ENCODE results near the gene LHFPL2.

The LHFPL2 gene

DNA sequence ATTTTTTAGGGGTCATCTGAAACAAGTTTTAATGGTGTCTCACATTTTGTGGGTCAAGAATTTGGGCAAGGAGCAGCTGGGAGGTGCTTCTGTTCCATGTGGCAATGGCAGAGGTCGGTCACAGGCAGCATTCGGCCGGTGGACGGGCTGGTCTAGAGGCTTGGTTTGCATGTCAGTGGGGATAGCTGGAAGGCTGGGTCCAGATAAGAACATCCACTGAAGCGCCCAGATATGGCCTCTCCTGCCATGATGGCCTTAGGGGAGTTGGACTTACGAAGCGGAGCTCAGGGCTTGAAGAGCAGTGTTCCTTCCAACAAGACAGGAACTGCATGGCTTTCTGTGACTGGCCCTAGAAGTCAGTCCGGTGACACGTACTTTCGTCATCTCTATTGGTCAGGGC is 30.3 kb downstream of the LHFPL2 start:
- no peak for DNase-seq (ENCODE audit: low read depth)

DNA sequence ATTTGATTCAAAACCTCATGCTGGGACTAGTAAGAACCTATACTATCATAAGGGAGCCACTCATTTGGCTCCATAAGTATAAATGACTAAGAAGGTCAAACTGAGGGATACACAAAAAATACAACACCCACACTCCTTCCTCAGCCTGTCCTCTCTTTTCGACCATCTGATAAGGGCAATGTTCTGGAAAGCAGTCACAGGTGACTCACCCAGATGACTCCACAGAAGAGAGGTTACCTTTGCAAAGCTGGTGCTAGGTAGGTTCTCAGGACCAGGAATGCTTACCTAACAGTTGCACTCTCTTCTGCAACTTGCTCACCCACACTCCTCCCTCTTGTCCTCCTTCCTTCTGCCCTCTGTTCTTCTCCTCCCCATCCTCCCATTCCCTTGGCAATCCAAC is 32.9 kb downstream of the LHFPL2 start:
- no peak for DNase-seq (ENCODE audit: low read depth)

DNA sequence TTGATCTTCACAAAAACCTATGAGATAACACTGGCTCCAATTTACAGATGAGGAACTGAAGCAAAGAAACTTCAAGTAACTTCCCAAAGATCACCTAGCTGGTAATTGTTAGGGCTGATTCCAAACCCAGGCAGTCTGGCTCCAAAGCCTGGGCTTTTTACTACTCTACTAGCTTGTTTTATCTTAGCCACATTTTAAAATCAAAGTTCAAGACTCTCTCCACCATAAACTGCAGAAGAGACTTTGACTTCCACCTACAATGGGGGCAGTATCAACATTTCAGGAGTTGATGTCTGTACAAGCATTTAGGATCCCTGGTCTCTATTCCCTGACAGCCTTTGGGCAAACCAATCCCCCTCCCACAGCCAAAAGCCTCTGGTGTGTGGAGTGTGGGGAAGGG is 33.8 kb downstream of the LHFPL2 start:
- no peak for DNase-seq (ENCODE audit: low read depth)

DNA sequence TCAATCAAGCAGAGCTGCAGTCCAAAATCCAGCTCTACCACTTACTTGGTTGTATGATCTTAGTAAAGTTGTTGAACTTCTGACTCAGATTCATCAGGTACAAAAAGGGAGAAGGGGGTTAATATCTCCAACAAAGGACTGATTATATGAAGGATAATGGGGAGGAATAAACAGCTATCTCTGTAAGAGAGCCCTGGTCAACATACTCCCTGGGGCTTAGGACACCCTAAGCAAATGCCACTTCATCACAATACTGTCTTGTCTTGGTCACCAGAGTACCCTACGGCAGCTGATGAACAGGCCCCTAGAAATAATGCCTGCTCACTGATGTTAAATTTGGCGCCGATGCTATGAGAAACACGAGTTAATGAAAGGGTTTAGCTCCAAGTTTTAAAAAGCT is 34.8 kb downstream of the LHFPL2 start:
- DNase-seq (ENCODE audit: low read depth): no peak

DNA sequence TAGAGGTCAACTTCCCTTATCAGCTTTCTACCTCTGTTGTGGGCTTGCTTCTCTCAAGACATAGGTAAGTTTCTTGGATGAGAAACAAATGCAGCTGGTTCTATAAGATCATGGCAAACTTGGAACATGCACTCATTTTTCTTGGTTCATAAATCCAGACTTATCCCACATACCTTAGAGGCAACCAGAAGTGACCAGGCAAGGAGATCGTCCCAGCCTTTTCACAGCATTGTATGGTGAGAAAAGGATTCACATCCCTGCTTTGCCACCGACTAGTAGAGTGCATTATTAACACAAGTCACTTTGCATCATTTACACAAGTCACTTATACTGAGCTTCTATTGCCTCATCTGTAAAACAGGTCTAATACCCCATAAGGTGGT is 35.4 kb downstream of the LHFPL2 start:
- DNase-seq (ENCODE audit: low read depth): no peak

DNA sequence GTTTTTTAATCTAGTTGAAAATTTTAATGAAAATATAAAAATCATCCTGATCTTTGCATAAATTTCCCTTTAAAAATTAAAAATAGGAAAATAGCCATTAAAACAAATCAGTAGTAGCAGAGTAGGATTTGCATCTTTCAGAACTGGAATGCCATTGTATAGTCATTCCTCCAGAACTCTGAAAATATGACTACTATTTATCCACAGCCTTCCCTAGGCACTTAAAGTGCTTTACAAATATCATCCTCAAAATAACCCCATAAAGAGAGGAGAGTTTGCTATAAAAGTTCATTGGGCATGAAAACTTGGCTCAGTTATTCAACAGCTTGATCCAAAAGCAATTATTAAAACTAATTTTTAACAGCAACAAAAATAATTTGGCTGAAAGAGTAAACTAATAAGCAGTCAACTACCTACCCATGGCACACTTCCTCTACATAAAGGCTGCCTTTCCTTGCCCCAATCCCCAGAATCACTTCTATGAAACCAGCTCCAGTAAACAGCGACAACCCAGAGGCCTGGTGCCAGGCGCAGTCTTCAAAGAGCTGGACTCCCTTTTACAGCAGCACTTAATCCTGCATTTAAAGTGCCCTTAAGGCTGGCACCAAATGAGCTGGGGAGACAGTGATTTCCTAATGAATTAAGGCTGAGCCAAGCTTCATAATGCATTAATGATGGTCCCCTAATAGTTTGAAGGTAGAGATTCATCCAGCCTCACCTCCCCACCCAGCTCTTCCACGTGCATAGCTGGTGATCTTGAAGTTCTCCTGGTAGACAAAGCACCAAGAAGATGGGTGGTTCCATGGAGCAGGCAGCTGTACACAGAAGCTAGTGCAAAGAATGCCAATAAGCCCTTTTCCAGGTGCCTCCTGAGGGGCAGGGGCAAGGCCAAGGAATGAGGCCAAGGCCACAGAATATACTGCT is 36.1 kb downstream of the LHFPL2 start:
- DNase-seq (ENCODE audit: low read depth): no peak

DNA sequence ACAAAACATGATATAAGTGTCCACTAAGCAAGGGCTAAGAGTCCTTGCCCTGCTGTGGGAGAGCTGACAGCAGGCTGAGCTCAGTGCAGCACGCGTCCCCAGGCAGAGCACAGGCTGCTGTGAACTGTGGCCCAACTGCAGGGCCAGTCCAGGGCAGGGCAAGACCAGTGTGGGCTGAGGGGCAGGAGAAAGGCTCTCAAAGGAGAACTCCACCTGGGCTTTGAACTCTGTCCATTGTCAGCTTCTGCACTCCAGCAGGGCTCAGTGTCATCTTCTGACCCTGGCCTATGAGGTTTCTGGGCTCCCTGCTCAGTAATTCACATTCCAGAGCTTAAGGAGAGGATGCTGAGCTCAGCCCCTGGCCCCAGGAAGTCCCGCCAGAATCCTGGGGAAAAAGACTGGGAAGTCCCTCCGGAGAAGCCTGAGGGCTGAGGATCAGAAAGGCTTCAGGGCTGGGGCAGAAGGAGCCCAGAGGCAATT is 37.4 kb downstream of the LHFPL2 start:
- DNase-seq (ENCODE audit: low read depth): no peak

DNA sequence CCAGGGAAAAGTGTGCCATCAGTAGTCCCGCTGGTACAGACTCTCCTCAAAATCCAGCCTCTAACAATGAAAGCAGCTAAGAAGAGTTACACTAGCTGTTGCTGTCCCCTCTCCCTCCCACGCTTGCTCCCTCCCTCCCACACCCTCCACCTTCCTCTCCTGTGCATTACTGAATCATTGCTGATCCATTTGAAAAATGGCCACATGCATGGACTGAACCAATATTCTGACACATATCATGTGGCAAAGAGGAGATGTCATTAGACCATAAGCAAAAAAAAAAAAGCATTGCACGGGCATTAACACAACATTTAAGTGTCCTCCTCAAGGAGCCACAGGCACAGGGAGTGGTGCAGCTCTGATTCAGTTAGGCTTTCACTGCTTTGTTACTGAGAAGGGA is 37.9 kb downstream of the LHFPL2 start:
- no peak for DNase-seq (ENCODE audit: low read depth)

DNA sequence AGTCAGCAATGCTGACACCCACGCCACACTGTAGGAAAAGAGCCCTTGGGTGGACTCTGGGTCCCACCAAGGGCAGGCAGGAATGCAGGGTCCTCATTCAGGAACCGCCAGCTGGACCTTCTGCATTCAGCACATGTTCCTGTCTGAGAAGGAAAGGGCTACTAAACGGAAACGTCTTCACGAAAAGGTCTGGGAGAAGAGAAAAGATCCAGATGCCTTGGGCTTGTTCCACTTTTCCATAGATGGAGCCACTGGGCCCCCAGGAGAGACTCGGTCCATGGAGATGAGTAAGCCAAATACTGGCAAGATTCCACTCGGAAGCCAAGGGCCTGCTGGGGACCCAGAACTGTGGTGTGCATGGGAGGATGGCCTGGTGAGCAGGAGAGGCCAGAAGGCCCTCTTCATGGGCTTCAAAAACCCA is 38.4 kb downstream of the LHFPL2 start:
- no peak for DNase-seq (ENCODE audit: low read depth)

DNA sequence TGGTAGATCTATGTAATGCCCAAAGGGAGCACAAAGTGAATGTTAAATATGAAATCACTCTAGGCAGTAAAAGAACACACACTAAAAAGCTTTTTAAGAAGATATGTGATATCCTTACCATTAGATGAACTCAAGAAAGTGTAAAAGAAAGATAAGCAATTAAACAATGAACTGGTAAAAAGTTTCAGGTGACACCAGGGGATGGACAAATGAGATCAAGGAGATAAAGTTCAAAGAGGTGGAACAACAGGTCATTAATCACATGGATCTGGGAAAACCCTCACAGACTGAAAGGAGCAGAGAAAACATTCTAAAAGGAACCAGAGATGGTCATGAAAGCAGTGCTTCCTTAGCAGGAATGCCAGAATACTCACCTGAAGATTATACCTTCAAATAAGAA is 40.7 kb downstream of the LHFPL2 start:
- DNase-seq (ENCODE audit: low read depth): no peak

DNA sequence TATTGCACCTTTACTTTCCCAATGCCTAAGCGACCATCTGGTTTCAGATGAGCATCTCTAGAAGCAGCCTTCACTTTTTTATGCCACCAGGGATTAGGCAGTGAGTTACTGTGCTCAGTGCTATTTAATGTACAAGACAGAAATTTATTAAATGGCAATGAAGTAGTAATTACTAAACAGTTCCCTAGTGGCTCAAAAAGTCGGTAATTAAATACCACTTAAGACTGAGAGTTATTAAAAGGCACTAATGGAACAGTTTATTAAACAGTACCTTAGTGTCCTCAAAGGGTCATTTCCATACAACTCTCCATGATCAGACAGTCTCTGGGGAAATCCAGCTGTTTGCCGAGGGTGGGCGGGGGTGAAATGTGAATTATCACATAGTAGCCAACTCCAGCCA is 42.3 kb downstream of the LHFPL2 start:
- no peak for DNase-seq (ENCODE audit: low read depth)

DNA sequence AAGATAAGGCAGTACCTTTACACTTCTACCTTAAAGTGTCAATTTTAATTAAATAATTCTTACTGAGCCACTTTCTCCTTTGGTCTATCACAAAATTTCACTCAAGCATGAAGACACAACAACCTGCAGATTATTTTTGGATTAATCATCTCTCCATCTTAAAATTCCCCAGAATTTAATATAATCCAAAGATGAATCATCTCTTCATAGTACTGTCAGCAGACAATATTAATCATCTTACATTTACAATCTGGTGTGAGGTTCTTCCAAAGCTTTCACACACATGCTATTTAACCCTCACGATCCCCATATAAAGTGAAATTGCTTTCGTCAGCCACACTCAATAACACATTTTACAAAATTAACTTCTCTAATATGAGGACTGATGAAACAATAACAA is 43.0 kb downstream of the LHFPL2 start:
- DNase-seq (ENCODE audit: low read depth): no peak

DNA sequence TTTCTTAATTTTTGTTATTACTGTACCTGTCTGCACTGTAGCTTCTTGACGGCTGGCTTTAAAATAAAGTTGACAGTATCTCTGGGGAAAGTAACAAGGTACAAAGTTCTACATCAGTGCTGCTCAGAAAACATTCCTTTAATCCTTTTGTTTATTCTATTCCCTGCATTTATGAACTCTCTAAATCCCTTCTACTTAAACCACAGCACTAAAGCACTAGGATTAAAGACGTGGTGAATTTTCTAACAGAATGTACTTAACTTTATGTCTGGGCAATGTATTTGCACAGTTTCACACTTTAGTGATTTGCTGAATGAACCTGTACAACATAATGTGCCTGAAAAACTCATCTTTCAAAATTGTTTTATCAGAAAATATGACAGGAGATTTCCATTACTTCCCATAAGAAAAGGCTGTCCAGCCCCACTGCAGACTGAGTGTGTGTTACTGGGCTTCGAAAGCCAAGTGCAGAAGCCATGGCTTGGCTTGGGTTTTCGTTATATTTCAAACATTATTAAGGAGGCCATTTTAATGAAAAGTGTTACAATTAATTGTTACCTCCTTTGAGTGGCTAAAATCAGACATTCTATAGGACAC is 43.8 kb downstream of the LHFPL2 start:
- no peak for DNase-seq (ENCODE audit: low read depth)

DNA sequence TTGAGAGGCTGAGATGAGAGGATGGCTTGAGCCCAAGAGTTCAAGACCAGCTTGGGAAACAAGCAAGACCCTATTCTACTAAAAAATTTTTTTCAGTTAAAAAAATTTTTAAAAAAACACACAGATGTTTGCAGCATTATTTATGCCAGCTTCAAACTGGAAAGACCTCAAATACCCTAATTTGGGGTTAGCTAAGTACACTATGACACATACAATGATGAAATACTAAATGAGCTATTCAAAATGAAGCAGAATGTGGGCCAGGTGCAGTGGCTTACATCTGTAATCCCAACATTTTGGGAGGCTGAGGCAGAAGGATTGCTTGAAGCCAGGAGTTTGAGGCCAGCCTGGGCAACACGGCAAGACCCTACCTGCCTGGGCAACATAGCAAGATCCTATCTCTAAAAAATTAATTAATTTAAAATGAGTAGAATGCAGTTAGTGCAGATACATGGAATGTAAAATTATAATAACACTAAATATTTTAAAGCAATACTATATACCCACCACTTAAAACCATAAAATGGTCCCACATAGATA is 44.9 kb downstream of the LHFPL2 start:
- DNase-seq (ENCODE audit: low read depth): no peak

DNA sequence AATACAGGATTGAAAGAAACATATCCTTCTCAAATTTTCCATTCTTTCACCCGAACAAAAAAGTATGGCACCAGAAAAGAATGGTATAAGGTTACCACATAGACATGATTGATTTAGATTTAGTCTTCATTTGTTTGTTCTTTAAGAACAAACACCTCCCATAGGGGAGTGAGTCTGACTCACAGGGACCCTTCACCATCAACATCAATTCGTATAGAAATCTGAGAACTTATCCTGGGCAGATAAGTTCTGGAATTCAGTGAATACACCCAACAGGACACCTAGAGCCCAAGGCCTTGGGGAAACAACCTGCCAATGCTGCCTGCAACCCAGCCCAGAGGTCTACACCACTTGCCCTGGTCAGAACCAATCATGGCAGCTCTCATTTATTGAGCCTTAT is 46.2 kb downstream of the LHFPL2 start:
- no peak for DNase-seq (ENCODE audit: low read depth)

DNA sequence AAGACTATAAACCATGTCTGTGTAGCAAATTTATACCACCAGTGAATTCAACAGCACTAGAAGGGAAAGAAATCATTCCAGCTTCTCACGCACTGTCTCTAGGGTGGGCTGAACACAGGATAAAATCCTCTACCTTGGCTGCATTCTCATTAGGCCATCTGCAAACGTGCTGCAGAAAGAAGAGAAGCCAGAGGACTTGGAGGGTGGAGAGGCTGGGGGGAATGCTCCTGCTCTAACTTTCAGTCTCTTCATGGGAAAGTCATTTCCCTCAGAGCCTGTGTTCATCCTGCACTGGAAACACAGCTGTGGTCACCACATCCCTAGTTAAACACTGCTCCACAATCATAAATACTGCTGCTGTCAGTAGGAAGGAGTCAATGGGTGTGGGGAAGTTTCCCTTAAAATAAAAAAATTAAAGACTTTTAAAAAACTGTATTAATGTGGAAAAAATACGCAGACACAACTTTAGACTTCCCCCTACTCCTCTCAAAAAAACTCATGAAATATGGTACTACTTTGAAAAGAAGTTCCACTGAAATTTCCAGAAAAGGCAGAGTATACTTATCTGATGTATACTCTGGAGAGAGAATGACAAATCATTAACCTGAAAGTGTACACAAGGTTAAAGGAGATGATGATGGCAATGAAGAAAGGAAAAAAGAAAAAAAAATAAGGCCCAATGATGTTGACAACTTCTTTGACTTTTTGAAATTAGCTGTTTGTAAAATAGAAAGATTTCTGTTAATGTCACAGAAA is 46.8 kb downstream of the LHFPL2 start:
- DNase-seq (ENCODE audit: low read depth): no peak

DNA sequence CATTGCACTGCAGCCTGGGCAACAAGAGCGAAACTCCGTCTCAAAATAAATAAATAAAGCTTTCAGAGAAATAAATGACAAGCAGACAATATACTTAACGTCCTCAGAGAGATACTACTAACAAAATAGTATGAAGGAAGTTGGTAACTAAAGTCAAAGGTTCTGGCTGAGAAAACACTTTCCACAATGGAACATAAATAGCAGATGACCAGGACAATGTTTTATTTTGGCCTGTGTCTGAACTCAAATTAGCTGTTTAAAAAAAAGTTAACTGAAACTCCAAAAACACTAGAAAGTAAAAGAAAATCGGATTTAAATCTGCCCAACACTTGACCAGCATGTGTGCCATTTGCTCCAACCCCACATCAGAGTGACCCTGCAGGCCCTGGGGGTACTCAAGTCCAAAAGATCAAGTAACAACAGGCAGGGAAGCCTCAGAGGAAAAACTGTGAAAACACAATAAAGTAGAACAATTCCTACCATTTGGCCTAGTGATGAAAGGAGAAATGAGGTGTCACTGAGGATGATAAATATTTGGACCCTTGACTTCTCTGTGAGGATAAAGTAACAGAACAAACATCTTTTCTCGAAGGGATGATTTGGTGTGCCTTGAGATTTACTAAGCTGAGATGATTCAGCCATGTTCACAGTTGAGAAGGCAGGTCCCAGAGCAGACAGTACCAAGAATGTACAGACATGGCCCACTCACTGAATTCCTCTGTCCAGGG is 47.7 kb downstream of the LHFPL2 start:
- no peak for DNase-seq (ENCODE audit: low read depth)

DNA sequence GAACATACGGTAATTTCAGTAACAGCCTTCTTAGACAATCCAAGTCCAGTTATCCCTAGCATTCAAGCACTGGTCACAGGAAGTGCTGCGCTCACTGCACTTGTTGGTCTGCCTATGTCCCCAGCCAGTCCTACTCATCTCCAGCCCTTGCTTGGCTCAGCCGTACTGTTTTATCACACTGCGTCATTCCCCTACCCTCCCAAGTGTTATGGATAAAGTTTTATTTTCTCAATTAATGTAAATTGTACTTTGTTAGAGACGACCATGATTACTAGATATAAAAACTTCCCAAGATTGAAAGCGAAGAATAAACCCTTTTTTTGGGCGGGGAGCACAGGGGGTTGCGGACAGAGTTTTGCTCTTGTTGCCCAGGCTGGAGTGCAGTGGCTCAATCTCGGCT is 49.6 kb downstream of the LHFPL2 start:
- DNase-seq (ENCODE audit: low read depth): no peak

DNA sequence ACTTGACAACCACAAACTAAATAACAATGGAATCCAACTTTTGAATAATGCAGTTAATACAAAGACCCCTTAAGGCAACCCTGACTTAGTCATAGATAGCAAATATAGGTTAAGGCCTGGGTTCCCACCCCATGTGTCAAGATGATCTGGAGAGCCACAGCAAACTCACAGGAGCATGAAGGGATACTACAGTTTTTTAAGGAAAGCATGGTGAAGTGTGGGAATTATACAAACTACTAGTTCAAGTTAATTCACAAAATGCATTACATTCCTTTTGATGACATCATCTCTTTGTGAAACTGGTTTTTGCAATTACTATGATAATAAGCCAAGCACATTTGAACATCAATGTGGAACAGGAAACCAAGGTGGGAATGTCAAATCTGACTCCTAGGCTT is 50.6 kb downstream of the LHFPL2 start:
- DNase-seq (ENCODE audit: low read depth): no peak

DNA sequence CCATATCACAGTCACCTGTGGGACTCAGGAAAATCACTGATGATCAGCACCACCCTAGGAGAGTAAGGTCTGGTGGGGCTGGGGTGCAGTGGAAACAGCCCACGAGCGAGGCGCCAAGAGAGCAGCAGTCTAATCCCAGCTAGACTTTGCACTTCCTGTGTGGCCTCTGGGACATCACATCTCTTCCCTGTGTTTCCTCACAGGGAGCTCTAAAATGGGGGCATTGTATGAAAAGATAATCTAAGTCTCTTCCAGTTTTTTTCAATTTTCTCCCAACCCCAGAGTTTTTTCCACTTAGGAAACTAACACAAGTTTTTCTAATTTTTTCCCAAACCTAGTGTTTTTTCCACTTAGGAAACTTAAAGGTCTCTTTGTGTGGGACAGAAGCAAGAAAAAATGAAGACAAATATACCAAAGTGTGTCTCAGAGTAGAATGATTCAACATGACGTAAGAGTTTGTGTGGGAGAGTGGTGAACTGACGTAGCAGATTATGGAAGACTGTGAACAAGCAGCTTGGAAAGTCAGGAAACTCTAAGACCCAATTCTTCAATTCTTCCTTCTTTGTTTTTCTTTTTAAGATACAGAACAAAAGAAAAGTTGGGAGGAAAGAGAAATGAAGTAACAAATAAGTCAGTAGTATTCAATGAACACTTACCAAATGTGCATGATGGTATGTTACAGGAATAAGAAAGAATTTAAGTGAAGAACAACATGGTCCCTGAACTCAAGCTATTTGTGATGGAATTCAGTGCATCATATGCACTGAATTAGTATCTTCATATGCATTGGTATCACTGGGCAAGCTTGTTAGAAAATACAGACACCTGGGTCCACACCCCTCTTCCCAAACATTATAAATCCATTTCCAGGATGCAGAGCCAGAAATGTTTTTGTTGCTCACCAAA is 51.3 kb downstream of the LHFPL2 start:
- no peak for DNase-seq (ENCODE audit: low read depth)

DNA sequence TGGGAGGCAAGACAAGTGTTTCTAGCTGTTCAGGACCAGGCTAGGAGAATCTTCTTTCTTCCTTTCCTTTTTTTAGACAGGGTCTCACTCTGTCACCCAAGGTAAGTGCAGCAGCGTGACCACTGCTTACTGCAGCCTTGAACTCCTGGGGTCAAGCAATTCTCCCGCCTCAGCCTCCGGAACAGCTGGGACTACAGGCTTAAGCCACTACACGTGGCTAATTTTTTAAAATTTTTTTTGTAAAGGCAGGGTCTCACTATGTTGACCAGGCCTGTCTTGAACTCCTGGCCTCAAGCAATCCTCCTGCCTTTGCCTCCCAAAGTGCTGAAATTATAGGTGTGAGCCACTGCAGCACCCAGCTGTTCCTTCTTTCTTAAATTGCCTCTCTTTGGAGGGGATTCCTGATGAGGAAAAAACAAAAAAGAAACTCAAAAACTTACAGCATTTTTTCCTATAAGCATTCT is 53.1 kb downstream of the LHFPL2 start:
- DNase-seq (ENCODE audit: low read depth): no peak
